ENCODE measurements around the gene SNIP1.

- TF ChIP-seq EZH2phosphoT487 (IDR thresholded peaks at IDR 0.05; ENCODE audit: low read depth) (no peak), CTCF (IDR thresholded peaks at IDR 0.05; ENCODE audit: low read depth, low read length) (no peak)
These were observed 10.8 kb upstream of the SNIP1 start for GRCh38 chr1:37564892-37565291.

All from OCI-LY3 (cell line).